Measurements from ENCODE around the gene ALG6. TPM values are rescaled to one million over a fixed set of nuclear protein-coding genes. Genes with fewer than 3 reads are reported as not detected.
A peak's percentile ranks its signal among the peaks of the same experiment; 100 is the strongest.

Gene ALG6
- total RNA-seq, result 10 to 100 TPM; 18.1 to 20.4 TPM

DNA sequence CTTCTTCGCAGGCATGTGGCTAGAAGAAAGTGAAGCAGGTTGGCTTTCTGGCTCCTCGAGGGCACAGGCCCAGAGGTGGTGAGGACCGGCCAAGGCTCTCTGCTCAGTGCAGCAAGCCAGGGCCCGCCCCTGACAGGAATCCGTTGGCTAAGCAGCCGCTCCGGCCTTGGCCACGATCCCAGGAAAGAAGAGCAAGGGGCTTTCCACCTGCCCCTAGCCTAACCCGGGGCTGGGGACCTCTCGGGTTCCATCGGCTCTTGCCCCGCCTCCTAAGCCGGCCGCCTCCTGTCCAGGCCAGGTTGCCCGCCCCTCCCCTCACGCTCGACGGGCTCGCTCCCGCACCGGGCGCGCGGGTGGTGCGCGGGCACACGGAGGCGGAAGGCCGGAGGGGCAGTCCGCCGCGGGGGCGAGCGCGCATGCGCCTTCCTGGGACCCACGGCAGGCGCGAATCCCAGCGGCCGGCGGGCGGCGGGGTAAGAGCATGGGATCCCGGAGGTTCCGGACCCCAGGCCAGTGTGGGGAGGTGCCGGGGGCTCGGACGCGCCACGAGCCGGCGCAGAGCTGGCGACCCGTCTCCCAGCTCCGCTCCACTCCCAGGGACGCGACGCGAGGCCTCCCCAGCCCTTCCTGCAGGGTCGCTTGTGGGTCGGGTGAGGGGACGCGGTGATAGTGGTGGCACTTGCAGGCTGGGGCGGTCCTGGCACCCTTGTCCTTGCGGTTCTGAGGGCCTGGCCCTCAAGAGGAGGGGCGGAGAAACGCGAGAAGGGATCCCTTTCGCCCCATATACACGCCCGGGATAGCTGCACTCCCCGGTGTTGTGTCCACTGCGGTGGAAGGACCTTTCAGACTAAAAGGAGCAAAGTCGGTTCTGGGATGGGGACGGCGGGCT, at the start of gene ALG6:
TSS of gene ALG6 (plus strand) at position 413 of the 889 bp plus-strand sequence. CDS start 3,351 bp downstream, outside the sequence.
- Mint-ChIP-seq H3K4me3 (peak within 1 kb of the TSS; percentile 96), H3K27me3 (peaks cover 2% of the 10 kb centered on the region), H3K9me3 (no peaks in the 10 kb centered on the region), H3K4me1 (peaks cover 9% of the 10 kb centered on the region), H3K27ac (peak within 1 kb of the TSS; percentile 93), H3K36me3 (ENCODE audit: low read depth) (peaks cover 20% of the 10 kb centered on the region)
- ATAC-seq (replicated peaks), result peak; percentile 96

DNA sequence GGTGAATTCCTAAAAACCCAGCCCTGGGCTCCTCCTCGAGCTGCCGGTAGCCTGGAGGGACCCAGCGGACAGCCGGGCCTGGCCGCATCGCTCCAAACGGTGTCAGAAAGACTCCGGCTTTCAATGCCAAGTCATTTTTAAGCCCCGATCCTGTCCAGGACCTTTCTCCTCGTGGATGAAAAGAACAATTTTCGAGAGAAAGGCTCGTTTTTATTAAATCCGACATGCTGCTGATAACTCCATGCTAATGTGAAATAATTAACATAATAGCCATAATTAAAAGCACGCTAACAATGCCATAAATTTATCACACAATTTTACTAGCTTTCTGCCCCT, 49.6 kb upstream of the ALG6 start:
- peaks cover 31% of the 10 kb centered on the region for H3K36me3 Mint-ChIP-seq (ENCODE audit: low read depth)
- H3K27me3 Mint-ChIP-seq, result peaks cover 58% of the 10 kb centered on the region
- no peak overlapping the region for H3K27ac Mint-ChIP-seq
- ATAC-seq (replicated peaks), result no peak
- no peaks in the 10 kb centered on the region for H3K9me3 Mint-ChIP-seq
- H3K4me1 Mint-ChIP-seq, result peaks cover 12% of the 10 kb centered on the region
- peak overlapping the region; percentile 57 for H3K4me3 Mint-ChIP-seq

DNA sequence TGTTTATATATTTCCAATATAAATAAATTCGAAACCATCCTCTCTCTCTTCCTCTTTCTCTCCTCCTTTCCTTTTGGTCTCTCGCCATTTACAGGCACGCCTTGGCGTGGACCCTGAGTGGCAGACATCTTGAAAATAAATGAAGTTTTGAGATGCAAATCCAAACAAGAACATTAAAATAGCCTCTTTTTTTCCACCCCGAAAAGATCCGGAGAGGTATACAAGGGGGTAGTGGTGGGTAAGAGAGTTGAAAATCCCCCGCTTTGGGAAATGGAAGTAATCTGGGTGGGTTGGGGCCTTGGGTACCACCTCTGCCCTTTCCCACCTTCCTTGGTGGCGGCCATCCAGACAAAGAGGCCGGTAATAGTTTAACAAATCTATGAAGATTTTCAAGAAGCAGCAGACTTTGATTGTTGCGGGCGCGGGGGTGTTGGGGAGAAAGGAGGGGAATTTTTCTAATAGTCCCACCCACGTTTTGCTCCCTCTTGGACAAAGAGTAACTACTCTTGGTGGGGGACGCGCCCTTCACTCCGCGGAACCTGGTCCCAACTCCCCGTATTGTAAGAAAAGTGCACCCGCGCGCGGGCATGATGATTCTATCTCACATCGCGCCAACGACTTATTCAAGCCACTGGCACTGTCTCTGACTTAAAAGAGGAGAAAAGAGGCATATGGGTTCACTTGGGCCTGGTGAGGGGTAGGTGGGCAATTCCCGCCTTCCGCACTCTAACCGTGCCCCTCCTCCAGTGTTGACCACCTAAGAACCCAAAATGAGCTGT, 49.0 kb upstream of the ALG6 start:
- ATAC-seq (replicated peaks), result no peak
- no peaks in the 10 kb centered on the region for H3K9me3 Mint-ChIP-seq
- H3K4me1 Mint-ChIP-seq, result peaks cover 12% of the 10 kb centered on the region
- peak overlapping the region; percentile 57 for H3K4me3 Mint-ChIP-seq
- H3K27me3 Mint-ChIP-seq, result peaks cover 58% of the 10 kb centered on the region
- no peak overlapping the region for H3K27ac Mint-ChIP-seq
- peaks cover 31% of the 10 kb centered on the region for H3K36me3 Mint-ChIP-seq (ENCODE audit: low read depth)

DNA sequence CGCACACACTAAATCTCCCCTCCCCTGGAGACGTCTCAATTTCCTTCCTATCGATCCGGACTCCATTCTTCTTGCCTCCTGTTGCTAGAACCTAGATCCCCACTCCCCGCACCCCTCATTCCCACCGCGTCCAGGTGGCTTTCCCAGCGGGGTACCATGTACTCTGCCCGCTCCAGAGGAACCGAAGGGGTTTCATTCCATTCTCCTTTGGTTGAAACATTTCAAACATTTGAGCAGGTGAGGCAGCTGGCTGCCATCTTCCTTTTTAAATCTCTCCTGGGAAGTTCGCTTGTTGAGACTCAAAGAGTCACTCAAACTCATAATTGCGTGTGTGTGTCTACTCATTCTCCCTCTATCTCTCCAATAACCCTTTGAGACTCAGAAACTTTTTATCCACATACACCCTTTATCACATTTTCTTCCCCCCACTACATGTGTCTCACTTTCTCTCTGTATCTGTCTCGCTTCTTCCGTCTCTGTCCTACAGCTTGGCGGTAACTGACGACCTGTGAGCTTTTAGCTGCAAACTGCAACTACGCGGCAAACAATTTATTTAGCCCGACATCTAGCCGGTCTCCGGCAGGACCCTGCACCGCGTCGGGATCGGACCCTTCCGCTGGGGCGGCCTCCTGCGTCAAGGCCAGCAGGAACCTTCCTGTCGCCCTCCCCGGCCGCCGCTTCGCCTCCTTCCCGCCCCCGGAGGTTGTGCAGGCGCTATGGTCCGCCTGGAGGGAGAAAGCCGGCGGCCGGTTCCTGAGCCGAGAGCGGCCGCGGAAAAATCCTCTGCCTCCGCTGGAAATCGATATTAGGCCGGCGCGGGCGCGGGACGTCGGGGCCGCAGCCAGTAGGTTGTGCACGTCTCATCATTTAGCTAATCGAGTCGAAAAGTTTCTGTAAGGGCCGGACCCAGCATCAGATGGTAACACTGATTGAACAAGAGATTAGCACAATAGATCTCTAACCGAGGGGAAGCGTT, 48.1 kb upstream of the ALG6 start:
- Mint-ChIP-seq H3K27ac (no peak overlapping the region), H3K36me3 (ENCODE audit: low read depth) (peaks cover 32% of the 10 kb centered on the region), H3K4me3 (peak overlapping the region; percentile 57), H3K9me3 (no peaks in the 10 kb centered on the region), H3K4me1 (peaks cover 12% of the 10 kb centered on the region), H3K27me3 (peaks cover 51% of the 10 kb centered on the region)
- no peak for ATAC-seq (replicated peaks)

GRCh38 chr1:63320022-63320721, 47.3 kb upstream of the ALG6 start:
- H3K36me3 Mint-ChIP-seq (ENCODE audit: low read depth), result peaks cover 36% of the 10 kb centered on the region
- no peak for ATAC-seq (replicated peaks)
- H3K27me3 Mint-ChIP-seq, result peaks cover 50% of the 10 kb centered on the region
- H3K4me3 Mint-ChIP-seq, result no peak overlapping the region
- no peak overlapping the region for H3K27ac Mint-ChIP-seq
- H3K4me1 Mint-ChIP-seq, result peaks cover 12% of the 10 kb centered on the region
- H3K9me3 Mint-ChIP-seq, result no peaks in the 10 kb centered on the region

DNA sequence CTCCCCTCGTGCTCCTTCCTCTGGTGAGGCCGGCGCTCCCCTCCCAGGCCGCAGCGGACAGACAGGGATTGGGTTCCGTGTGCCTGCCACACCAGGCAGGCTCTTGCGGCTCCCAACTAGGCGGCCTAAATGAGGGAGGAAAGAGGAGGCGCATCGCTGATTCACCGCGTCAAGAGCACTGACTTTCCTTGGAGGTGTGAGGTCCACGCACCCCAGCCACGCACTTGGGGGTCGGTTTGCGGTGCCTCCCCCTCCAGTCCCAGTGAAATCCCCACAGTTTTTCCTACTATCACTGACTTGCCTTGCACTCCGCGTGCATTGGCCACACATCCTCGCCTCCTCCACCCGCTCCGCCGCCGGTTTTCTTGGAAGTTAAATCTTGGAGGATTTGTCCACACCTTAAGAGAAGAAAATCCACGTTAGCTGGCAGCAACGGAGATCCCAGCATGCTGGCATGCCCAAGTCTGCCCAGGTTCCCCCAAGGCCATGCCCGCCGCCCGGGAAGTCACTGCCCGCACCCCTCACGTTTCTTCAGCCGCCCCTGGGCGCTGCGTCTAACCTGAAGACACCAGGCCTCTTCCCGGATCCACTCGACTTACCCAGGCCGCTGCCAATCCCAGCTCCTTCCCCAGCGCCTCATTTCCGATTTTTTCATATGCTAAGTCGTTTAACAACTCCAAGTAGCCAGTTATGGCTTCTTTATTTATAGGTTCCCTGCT, 46.2 kb upstream of the ALG6 start:
- H3K27ac Mint-ChIP-seq, result peak overlapping the region; percentile 56
- peaks cover 50% of the 10 kb centered on the region for H3K27me3 Mint-ChIP-seq
- H3K9me3 Mint-ChIP-seq, result no peaks in the 10 kb centered on the region
- H3K4me3 Mint-ChIP-seq, result peak overlapping the region; percentile 68
- H3K36me3 Mint-ChIP-seq (ENCODE audit: low read depth), result peaks cover 40% of the 10 kb centered on the region
- peaks cover 12% of the 10 kb centered on the region for H3K4me1 Mint-ChIP-seq
- no peak for ATAC-seq (replicated peaks)

DNA sequence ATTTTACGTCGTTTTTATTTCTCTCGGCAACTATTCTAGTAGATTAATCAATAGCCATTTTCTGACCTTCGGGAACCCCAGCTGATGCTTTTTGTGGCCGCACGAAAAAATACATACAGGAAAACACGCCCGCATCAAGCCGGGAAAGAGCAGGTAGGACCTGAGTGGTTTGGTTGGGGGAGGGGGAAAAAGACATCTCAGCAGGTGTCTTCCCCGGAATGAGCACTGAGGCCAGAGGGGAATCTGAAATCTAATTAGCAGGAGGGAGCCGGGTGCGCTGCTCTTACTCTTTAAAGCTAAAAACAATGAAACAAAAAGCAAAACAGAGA, 45.7 kb upstream of the ALG6 start:
- Mint-ChIP-seq H3K4me1 (peaks cover 12% of the 10 kb centered on the region), H3K36me3 (ENCODE audit: low read depth) (peaks cover 42% of the 10 kb centered on the region), H3K27ac (peak overlapping the region; percentile 56), H3K27me3 (peaks cover 52% of the 10 kb centered on the region), H3K4me3 (peak overlapping the region; percentile 68), H3K9me3 (no peaks in the 10 kb centered on the region)
- ATAC-seq (replicated peaks), result no peak

- H3K4me1 Mint-ChIP-seq, result peaks cover 12% of the 10 kb centered on the region
- peak; percentile 32 for ATAC-seq (replicated peaks)
Observed at GRCh38 chr1:63322114-63322943, 45.1 kb upstream of the ALG6 start, which contains the start of gene FOXD3. TSS of gene FOXD3 (plus strand) at chr1:63322567. CDS start at chr1:63323059, 492 bp downstream.

DNA sequence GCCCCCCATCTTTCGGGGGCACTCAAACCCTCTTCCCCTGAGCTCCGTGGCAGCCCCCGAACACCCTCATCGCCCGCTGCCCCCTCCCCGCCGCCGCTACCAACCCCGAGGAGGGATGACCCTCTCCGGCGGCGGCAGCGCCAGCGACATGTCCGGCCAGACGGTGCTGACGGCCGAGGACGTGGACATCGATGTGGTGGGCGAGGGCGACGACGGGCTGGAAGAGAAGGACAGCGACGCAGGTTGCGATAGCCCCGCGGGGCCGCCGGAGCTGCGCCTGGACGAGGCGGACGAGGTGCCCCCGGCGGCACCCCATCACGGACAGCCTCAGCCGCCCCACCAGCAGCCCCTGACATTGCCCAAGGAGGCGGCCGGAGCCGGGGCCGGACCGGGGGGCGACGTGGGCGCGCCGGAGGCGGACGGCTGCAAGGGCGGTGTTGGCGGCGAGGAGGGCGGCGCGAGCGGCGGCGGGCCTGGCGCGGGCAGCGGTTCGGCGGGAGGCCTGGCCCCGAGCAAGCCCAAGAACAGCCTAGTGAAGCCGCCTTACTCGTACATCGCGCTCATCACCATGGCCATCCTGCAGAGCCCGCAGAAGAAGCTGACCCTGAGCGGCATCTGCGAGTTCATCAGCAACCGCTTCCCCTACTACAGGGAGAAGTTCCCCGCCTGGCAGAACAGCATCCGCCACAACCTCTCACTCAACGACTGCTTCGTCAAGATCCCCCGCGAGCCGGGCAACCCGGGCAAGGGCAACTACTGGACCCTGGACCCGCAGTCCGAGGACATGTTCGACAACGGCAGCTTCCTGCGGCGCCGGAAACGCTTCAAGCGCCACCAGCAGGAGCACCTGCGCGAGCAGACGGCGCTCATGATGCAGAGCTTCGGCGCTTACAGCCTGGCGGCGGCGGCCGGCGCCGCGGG, 44.2 kb upstream of the ALG6 start:
- H3K4me1 Mint-ChIP-seq, result peaks cover 18% of the 10 kb centered on the region
- no peak overlapping the region for H3K27ac Mint-ChIP-seq
- ATAC-seq (replicated peaks), result peak; percentile 46
- H3K4me3 Mint-ChIP-seq, result peak overlapping the region; percentile 60
- H3K36me3 Mint-ChIP-seq (ENCODE audit: low read depth), result peaks cover 50% of the 10 kb centered on the region
- peaks cover 3% of the 10 kb centered on the region for H3K9me3 Mint-ChIP-seq
- H3K27me3 Mint-ChIP-seq, result peaks cover 59% of the 10 kb centered on the region

More at GRCh38 chr1:63322114-63322943, 45.1 kb upstream of the ALG6 start, which contains the start of gene FOXD3:
- H3K9me3 Mint-ChIP-seq, result no peaks in the 10 kb centered on the region
- peaks cover 56% of the 10 kb centered on the region for H3K27me3 Mint-ChIP-seq
- H3K36me3 Mint-ChIP-seq (ENCODE audit: low read depth), result peaks cover 48% of the 10 kb centered on the region
- peak within 1 kb of the TSS; percentile 56 for H3K27ac Mint-ChIP-seq
- peak within 1 kb of the TSS; percentile 68 for H3K4me3 Mint-ChIP-seq

DNA sequence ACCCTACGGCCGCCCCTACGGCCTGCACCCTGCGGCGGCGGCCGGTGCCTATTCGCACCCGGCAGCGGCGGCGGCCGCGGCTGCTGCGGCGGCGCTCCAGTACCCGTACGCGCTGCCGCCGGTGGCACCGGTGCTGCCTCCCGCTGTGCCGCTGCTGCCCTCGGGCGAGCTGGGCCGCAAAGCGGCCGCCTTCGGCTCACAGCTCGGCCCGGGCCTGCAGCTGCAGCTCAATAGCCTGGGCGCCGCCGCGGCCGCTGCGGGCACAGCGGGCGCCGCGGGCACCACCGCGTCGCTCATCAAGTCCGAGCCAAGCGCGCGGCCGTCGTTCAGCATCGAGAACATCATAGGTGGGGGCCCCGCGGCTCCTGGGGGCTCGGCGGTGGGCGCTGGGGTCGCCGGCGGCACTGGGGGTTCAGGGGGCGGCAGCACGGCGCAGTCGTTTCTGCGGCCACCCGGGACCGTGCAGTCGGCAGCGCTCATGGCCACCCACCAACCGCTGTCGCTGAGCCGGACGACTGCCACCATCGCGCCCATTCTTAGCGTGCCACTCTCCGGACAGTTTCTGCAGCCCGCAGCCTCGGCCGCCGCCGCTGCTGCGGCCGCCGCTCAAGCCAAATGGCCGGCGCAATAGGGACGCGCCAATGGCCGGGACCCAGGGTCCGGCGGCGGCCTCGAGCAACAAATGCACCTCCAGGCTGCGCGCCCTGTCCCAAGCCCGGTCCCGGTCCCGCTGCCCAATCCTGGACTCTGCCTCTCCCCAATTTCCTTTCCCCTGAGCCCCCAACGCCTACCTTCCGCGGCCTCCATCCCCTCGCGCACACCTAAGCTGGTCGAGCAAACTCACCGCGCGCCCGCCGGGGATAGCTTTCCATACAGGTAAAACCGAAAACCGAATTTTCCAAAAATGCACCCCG, 43.3 kb upstream of the ALG6 start:
- H3K4me3 Mint-ChIP-seq, result peak overlapping the region; percentile 61
- H3K4me1 Mint-ChIP-seq, result peaks cover 18% of the 10 kb centered on the region
- no peak for ATAC-seq (replicated peaks)
- no peak overlapping the region for H3K27ac Mint-ChIP-seq
- H3K27me3 Mint-ChIP-seq, result peaks cover 59% of the 10 kb centered on the region
- peaks cover 43% of the 10 kb centered on the region for H3K36me3 Mint-ChIP-seq (ENCODE audit: low read depth)
- H3K9me3 Mint-ChIP-seq, result peaks cover 3% of the 10 kb centered on the region

DNA sequence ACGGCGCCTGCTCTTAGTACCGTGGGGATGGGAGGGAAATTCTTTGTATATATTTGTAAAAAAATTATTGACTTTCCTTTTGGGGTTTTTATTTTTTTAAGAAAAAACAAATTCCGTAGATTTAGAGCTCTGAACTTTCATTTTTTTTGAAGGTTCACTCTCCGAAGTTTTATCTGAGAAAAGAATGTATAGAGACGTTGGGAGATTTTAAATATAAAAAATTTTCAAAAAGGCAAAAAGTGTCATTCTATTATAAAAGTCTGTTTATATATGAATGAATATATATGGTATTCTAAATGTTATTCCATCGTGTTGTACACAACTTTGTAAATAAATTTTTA, 42.7 kb upstream of the ALG6 start:
- no peak for ATAC-seq (replicated peaks)
- Mint-ChIP-seq H3K36me3 (ENCODE audit: low read depth) (peaks cover 38% of the 10 kb centered on the region), H3K27me3 (peaks cover 58% of the 10 kb centered on the region), H3K27ac (no peak overlapping the region), H3K4me3 (peak overlapping the region; percentile 61), H3K9me3 (peaks cover 3% of the 10 kb centered on the region), H3K4me1 (peaks cover 13% of the 10 kb centered on the region)
